Tongue (tissue), 2 donors: ENCODE measurements around the gene LHPP. TPM values are rescaled to one million over a fixed set of nuclear protein-coding genes. Genes with fewer than 3 reads are reported as not detected.

Experiments used
- DNase-seq: peaks from one replicate; pipeline ENCODE4 v3.0.0-alpha.2; 2015
- total RNA-seq: library from RNA; depleted of rRNA; stranded (reverse); fragments of >200 nt; gene quantifications from one replicate; pipeline ENCODE4 v1.2.3, GENCODE V29; 2014

LHPP gene
- total RNA-seq, 1 donor from 2014 or later, result 12.1 TPM

GRCh38 chr10:124595143-124595883, 133.7 kb downstream of the LHPP start:
- DNase-seq, result no peak

DNA sequence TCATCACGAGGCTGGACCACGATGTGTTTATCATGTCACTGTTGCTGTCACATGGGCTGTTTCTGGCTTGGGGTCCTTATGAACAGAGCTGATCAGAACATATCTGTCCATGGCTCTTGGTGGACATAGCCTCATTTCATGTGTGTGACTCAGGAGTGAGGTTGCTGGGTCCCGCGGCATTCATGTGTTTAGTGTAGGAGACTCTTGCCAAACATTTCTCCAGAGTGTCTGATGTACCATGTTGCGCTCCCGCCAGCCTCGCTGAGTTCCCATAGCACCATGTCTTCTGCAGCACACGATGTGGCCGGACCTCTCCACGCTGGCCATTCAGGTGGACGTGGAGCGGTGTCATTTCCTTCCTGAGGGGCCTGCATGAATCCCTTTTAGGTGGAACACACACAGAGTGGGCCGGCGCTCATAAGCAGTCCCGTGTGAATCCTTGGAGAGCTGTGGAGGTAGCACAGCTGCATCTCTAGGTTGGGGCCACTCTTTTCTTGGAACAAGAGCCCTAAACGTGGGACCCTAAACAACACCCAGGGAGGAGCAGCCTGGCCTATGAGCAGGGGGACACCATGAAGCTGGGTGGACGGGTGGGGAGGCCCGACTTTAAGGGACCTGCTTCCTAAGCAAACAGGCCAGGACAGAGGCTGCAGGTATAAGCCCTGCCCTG, 134.6 kb downstream of the LHPP start:
- DNase-seq, result no peak

DNA sequence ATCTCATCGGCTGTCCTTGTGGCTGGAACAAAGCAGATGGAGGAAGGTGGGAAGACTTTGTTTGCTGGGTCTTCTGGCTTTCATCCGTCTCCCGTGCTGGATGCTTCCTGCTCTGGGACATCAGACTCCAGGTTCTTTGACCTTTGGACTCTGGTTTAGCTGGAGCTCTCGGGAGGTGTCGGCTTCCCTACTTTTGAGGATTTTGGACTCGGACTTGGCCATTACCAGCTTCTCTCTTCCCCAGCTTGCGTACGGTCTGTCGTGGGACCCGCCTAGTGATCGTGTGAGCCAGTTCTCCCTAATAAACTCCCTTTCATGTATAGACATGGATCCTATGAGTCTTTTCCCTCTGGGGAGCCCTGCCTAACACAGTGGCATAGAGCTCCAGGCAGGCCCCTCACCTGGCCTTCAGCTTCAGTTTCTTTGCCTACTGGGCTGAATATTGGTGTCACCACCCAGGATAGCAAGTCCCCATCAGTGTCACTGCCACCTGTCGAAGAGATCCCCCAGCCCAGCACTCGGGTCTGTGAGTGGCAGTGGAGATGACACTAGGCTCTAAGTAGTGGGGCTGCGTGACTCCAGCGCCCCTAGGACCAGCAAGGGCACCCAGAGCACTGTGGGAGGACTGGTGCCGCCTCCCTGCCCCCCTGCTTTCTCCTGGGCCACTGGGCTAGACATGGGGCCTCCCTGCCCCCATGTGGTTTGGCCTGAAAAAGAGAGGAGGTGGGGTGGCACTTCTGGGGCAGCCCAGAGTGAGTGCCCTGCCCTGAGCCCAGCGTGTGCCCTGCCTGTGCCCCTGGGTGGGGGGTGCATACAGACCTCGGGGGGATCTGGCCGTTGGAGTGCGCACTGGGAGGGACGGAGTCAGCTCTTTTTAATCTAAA, 135.6 kb downstream of the LHPP start:
- no peak for DNase-seq

DNA sequence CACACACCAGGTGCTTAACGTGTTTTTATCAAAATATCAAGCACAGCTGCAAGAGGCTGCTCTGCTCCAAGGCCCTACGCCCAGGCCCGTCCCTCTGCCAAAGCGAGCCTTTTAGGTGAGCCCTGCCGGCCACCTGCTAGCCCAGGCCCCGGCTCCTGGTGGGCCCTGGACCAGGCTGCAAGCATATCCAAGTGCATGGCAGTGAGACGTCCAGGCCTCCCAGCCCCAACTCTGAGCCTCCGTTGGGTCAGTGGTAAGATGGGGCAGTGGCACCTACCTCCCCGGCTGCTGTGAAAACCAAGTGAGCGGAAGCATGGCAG, 136.2 kb downstream of the LHPP start:
- no peak for DNase-seq

- no peak for DNase-seq
Measured at GRCh38 chr10:124598196-124598595, 136.6 kb downstream of the LHPP start.

GRCh38 chr10:124598773-124599587, 137.4 kb downstream of the LHPP start:
- no peak for DNase-seq

DNA sequence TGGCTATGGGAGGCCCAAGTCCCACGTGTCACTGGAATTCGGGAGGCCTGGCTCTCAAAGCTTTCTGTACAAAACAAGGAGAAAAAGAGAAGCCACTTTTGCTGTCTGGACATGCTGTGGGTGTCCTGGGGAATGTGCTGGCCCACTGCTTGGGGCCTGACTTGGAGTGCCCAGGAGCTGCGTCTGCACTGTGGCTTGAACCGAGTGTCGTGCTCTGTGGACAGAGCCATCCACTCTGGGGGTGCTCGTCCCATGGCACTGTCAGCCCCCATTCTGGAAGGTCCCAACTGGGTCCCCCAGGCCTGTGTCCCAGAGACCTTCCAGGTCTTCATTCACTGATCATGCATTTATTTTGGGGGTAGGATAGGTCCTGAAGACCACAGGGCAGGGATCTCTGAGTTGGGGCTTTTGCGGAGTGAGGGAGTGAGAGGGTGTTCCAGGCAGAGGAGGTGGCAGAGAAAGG, 138.0 kb downstream of the LHPP start:
- no peak for DNase-seq

DNA sequence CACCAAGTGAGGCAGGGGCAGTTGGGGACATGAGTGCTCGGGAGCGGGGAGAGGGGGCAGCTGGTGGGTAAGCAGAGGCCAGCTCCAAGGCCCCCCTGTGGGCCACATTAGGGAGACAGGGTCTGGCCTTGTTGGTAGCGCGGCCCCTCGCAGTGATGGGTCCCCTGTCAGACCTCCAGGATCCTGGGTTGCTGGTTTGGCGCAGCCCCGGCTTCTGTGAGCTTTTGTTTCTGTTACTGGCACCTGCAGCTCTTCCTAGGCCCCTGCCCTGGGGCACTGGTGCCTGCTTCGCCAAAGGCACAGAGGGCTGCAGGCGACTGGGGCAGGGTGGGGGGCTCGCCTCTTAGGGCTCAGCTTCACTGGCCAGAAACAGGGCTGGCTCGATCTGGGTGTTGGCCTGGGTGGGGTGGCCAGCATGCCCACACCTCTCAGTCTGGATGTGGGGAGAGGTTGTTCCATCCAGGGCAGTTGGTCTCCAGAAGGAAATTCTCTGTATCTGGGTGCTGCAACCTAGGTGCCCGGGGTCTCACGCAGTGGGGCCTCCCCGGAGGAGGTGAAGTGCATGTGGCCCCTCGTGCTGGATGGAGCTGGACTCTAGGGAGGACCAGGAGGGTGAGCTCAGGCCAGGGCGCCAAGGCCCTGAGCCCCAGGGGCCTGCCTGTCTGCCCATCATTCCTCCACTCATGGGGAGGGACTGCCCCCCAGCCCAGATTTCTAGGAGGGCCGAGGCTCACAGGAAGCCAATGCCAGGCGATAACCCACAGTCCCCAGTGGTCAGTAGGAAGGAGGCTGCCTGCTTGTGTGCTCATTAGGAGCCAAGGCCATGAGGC, 138.6 kb downstream of the LHPP start:
- DNase-seq, result no peak

GRCh38 chr10:124601016-124601415, 139.4 kb downstream of the LHPP start:
- no peak for DNase-seq

GRCh38 chr10:124601431-124602120, 140.0 kb downstream of the LHPP start:
- DNase-seq, result no peak

DNA sequence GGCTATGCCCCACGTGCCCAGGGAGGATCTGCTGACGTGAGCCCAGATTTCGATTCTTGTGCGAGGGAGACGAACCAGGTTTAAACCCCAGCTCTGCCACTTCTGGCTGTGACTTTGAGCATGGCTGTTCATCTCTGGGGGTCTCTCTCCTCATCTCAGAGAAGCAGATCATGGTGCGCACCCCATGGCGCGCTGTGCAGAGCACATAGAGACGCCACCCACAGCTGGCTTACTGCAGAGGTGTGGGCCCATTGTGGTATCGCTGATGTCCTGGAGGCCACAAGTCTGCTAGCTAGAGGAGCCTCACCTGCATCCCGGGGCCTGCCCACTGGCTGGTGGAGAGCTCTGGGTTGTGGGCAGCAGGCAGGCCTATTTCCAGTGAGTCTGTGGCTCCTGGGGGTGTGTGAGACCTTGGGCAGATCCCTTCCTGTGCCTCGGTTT, 140.5 kb downstream of the LHPP start:
- DNase-seq, result no peak

- no peak for DNase-seq
Measured at GRCh38 chr10:124602646-124603365, 141.2 kb downstream of the LHPP start.

GRCh38 chr10:124603376-124604213, 142.0 kb downstream of the LHPP start:
- no peak for DNase-seq

- peak; percentile 79 for DNase-seq
Measured at GRCh38 chr10:124604214-124605000, 142.8 kb downstream of the LHPP start.

GRCh38 chr10:124605001-124605370, 143.4 kb downstream of the LHPP start:
- no peak for DNase-seq

- no peak for DNase-seq
Measured at GRCh38 chr10:124605481-124605855, 143.8 kb downstream of the LHPP start.

GRCh38 chr10:124605856-124606812, 144.5 kb downstream of the LHPP start:
- no peak for DNase-seq
